Hepatocyte (in vitro differentiated cells): Measurements from ENCODE around the gene SHANK1.

ENCODE experiments used
- EZH2phosphoT487 ChIP-seq: fragments of 200-600 bp; sonication (generic); IDR thresholded peaks from one replicate; pipeline ENCODE4 v1.6.1; 2018; ENCODE audit warnings: antibody characterized with exemption, mild to moderate bottlenecking, low read depth, moderate library complexity; ENCODE audit not compliant: unreplicated experiment, severe bottlenecking
- TF ChIP-seq, protein P1 (sequence below): fragments of 200-600 bp; sonication (generic); IDR thresholded peaks from 2 replicates; pipeline ENCODE4 v1.5.1; 2016; ENCODE audit warnings: antibody characterized with exemption, mild to moderate bottlenecking; ENCODE audit not compliant: poor library complexity

DNA sequence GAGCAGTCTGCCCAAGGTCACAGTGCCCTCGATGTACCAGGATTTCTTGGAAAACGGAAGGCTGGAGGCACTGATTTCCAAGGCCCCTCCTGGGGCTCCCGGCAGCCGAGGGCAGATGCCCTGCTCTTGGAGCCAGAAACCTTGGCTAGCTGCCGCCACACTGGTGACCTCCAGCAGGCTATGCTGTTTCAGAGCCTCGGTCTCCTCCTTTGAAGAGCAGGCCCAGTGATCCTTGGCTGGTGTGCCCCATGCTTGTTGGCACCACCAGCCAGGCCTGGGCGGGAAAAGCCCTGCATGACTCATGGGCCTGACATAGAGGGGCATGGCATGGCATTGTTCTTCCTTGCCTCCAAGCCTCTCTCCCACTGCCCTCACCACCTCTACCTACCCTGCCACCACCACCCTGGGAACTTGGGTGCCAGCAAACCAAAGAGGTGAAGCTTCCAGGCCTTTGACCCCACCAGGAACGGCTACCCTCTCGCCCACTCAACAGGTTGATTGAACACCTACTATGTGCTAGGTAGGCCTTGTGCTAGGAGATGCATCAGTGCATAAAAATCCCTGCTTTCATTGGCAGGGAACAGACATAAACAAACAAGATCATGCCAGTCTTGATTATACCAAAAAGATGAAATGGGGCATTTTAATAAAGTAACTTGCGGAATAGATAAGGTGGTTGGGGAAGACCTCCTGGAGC, 2.0 kb upstream of the SHANK1 start:
- TF ChIP-seq, protein P1, sequence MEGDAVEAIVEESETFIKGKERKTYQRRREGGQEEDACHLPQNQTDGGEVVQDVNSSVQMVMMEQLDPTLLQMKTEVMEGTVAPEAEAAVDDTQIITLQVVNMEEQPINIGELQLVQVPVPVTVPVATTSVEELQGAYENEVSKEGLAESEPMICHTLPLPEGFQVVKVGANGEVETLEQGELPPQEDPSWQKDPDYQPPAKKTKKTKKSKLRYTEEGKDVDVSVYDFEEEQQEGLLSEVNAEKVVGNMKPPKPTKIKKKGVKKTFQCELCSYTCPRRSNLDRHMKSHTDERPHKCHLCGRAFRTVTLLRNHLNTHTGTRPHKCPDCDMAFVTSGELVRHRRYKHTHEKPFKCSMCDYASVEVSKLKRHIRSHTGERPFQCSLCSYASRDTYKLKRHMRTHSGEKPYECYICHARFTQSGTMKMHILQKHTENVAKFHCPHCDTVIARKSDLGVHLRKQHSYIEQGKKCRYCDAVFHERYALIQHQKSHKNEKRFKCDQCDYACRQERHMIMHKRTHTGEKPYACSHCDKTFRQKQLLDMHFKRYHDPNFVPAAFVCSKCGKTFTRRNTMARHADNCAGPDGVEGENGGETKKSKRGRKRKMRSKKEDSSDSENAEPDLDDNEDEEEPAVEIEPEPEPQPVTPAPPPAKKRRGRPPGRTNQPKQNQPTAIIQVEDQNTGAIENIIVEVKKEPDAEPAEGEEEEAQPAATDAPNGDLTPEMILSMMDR: no peak
- TF ChIP-seq EZH2phosphoT487: no peak
